HG02678 (cell line): ENCODE data around the gene KIF6.

ENCODE experiments used
- ATAC-seq: cut with Tn5 transposase; IDR thresholded peaks from one replicate; pipeline ENCODE4 v1.9.1; 2021; ENCODE audit warnings: mild to moderate bottlenecking, moderate library complexity; ENCODE audit not compliant: unreplicated experiment

Gene KIF6

GRCh38 chr6:39361657-39362486 is 363.3 kb downstream of the KIF6 start:
- peak; percentile 72 for ATAC-seq

GRCh38 chr6:39360378-39360777 is 364.8 kb downstream of the KIF6 start:
- no peak for ATAC-seq

- no peak for ATAC-seq
Observed at GRCh38 chr6:39357998-39358686, 367.1 kb downstream of the KIF6 start.

GRCh38 chr6:39353698-39354315 is 371.4 kb downstream of the KIF6 start:
- ATAC-seq: no peak

GRCh38 chr6:39350723-39351505 is 374.3 kb downstream of the KIF6 start:
- ATAC-seq: no peak

GRCh38 chr6:39348740-39349139 is 376.5 kb downstream of the KIF6 start:
- ATAC-seq: no peak

GRCh38 chr6:39347906-39348585 is 377.2 kb downstream of the KIF6 start:
- peak; percentile 60 for ATAC-seq

- no peak for ATAC-seq
Observed at GRCh38 chr6:39347206-39347605, 378.0 kb downstream of the KIF6 start.

GRCh38 chr6:39344821-39345280 is 380.4 kb downstream of the KIF6 start:
- no peak for ATAC-seq

GRCh38 chr6:39343396-39343870 is 381.8 kb downstream of the KIF6 start:
- peak; percentile 2 for ATAC-seq

- ATAC-seq: peak; percentile 59
Observed at GRCh38 chr6:39342692-39343395, 382.4 kb downstream of the KIF6 start.

GRCh38 chr6:39341937-39342336 is 383.3 kb downstream of the KIF6 start:
- no peak for ATAC-seq

- ATAC-seq: no peak
Observed at GRCh38 chr6:39341352-39341751, 383.9 kb downstream of the KIF6 start.

GRCh38 chr6:39339868-39340550 is 385.2 kb downstream of the KIF6 start:
- ATAC-seq: no peak

GRCh38 chr6:39339096-39339867 is 385.9 kb downstream of the KIF6 start:
- no peak for ATAC-seq

GRCh38 chr6:39338397-39338796 is 386.8 kb downstream of the KIF6 start:
- no peak for ATAC-seq

- ATAC-seq: no peak
Observed at GRCh38 chr6:39335780-39336545, 389.2 kb downstream of the KIF6 start.
